Measurements from ENCODE around the gene MMP27.

Gene MMP27

DNA sequence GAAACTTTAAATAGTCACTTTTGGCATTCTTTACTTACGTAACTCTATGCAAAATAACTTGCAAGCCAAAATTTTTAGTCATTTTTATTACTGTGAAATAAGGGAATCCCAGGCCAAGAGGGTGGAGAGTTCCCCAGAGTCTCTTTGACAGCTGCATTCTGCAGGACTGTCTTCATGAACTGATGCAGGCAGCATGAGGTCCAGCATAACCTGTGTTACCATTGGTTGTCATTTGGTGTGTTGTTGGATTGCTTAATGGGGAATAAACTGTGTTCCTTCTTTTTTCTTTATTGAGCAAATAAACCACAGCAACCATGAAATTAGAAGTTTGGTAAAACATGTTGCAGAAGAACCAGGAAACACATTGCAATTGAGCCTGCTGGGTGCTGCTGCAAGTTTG lies 24.6 kb downstream of the MMP27 start:
- Histone ChIP-seq H4K20me1 (ENCODE audit: low read depth, low read length) (no peaks in the 10 kb centered on the region), H3K36me3 (ENCODE audit: low read length) (no peaks in the 10 kb centered on the region), H3K4me2 (ENCODE audit: low read depth, low read length, poor library complexity, severe bottlenecking) (no peak overlapping the region), H3K27ac (ENCODE audit: low read depth, low read length) (no peak overlapping the region), H3K27me3 (ENCODE audit: low read length) (no peaks in the 10 kb centered on the region), H3K9me2 (replicated peaks; ENCODE audit: insufficient read depth, low read length) (no peaks in the 10 kb centered on the region), H3K9me3 (ENCODE audit: insufficient read depth, low read length) (no peaks in the 10 kb centered on the region), H3K79me2 (ENCODE audit: insufficient read depth, low read length) (no peaks in the 10 kb centered on the region), H3K4me3 (ENCODE audit: insufficient read depth, low read length, poor library complexity, severe bottlenecking) (no peak overlapping the region), H2AFZ (ENCODE audit: low read depth, low read length, severe bottlenecking) (no peak overlapping the region), H3K9ac (ENCODE audit: low read length) (no peak overlapping the region), H3F3A (ENCODE audit: insufficient read depth) (no peaks in the 10 kb centered on the region)
- no peak for TF ChIP-seq CTCF (IDR thresholded peaks at IDR 0.05; ENCODE audit: insufficient read depth, low read length, poor library complexity, severe bottlenecking)
- TF ChIP-seq EZH2phosphoT487 (conservative IDR thresholded peaks at IDR 0.05; ENCODE audit: low read length): no peak

GRCh38 chr11:102678022-102678421 lies 27.5 kb downstream of the MMP27 start:
- H2AFZ ChIP-seq (ENCODE audit: low read depth, low read length, severe bottlenecking): no peak overlapping the region
- no peaks in the 10 kb centered on the region for H4K20me1 ChIP-seq (ENCODE audit: low read depth, low read length)
- H3K4me2 ChIP-seq (ENCODE audit: low read depth, low read length, poor library complexity, severe bottlenecking): no peak overlapping the region
- no peak overlapping the region for H3K27ac ChIP-seq (ENCODE audit: low read depth, low read length)
- TF ChIP-seq EZH2phosphoT487 (conservative IDR thresholded peaks at IDR 0.05; ENCODE audit: low read length) (no peak), CTCF (IDR thresholded peaks at IDR 0.05; ENCODE audit: insufficient read depth, low read length, poor library complexity, severe bottlenecking) (no peak)
- no peaks in the 10 kb centered on the region for H3K27me3 ChIP-seq (ENCODE audit: low read length)
- no peaks in the 10 kb centered on the region for H3K79me2 ChIP-seq (ENCODE audit: insufficient read depth, low read length)
- no peaks in the 10 kb centered on the region for H3F3A ChIP-seq (ENCODE audit: insufficient read depth)
- no peak overlapping the region for H3K4me3 ChIP-seq (ENCODE audit: insufficient read depth, low read length, poor library complexity, severe bottlenecking)
- H3K9ac ChIP-seq (ENCODE audit: low read length): no peak overlapping the region
- no peaks in the 10 kb centered on the region for H3K36me3 ChIP-seq (ENCODE audit: low read length)
- no peaks in the 10 kb centered on the region for H3K9me3 ChIP-seq (ENCODE audit: insufficient read depth, low read length)
- no peaks in the 10 kb centered on the region for H3K9me2 ChIP-seq (replicated peaks; ENCODE audit: insufficient read depth, low read length)

DNA sequence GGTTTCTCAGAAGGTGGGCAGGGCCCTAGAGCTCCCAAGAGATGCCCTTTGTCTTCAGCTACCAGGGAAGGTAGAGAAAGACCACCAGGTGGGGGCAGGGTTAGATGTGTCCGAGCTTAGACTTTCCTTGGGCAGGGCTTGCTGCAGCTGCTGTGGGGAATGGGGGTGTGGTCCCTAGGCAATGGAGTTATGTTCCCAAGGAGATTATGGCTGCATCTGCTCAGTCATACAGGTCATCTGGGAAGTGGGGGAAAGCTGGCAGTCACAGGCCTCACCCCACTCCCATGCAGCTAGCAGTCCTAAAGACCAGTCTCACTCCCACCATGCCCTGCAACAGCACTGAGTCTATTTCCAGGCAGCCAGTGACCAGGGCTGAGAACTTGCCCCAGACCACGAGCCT lies 29.5 kb downstream of the MMP27 start:
- Histone ChIP-seq H3K9me3 (ENCODE audit: insufficient read depth, low read length) (no peaks in the 10 kb centered on the region), H3K36me3 (ENCODE audit: low read length) (no peaks in the 10 kb centered on the region), H3K4me3 (ENCODE audit: insufficient read depth, low read length, poor library complexity, severe bottlenecking) (no peak overlapping the region), H3F3A (ENCODE audit: insufficient read depth) (no peaks in the 10 kb centered on the region), H3K79me2 (ENCODE audit: insufficient read depth, low read length) (no peaks in the 10 kb centered on the region), H3K27me3 (ENCODE audit: low read length) (no peaks in the 10 kb centered on the region), H3K9me2 (replicated peaks; ENCODE audit: insufficient read depth, low read length) (no peaks in the 10 kb centered on the region), H2AFZ (ENCODE audit: low read depth, low read length, severe bottlenecking) (no peak overlapping the region), H3K9ac (ENCODE audit: low read length) (no peak overlapping the region), H4K20me1 (ENCODE audit: low read depth, low read length) (no peaks in the 10 kb centered on the region), H3K27ac (ENCODE audit: low read depth, low read length) (no peak overlapping the region), H3K4me2 (ENCODE audit: low read depth, low read length, poor library complexity, severe bottlenecking) (no peak overlapping the region)
- no peak for TF ChIP-seq EZH2phosphoT487 (conservative IDR thresholded peaks at IDR 0.05; ENCODE audit: low read length)
- no peak for TF ChIP-seq CTCF (IDR thresholded peaks at IDR 0.05; ENCODE audit: insufficient read depth, low read length, poor library complexity, severe bottlenecking)

All from SU-DHL-6 (cell line).